Measurements from ENCODE around the gene USP36. TPM values are rescaled to one million over a fixed set of nuclear protein-coding genes. Genes with fewer than 3 reads are reported as not detected.
A peak's percentile ranks its signal among the peaks of the same experiment; 100 is the strongest.

The USP36 gene
- polyA plus RNA-seq, 1 experiment = 18.3 TPM

DNA sequence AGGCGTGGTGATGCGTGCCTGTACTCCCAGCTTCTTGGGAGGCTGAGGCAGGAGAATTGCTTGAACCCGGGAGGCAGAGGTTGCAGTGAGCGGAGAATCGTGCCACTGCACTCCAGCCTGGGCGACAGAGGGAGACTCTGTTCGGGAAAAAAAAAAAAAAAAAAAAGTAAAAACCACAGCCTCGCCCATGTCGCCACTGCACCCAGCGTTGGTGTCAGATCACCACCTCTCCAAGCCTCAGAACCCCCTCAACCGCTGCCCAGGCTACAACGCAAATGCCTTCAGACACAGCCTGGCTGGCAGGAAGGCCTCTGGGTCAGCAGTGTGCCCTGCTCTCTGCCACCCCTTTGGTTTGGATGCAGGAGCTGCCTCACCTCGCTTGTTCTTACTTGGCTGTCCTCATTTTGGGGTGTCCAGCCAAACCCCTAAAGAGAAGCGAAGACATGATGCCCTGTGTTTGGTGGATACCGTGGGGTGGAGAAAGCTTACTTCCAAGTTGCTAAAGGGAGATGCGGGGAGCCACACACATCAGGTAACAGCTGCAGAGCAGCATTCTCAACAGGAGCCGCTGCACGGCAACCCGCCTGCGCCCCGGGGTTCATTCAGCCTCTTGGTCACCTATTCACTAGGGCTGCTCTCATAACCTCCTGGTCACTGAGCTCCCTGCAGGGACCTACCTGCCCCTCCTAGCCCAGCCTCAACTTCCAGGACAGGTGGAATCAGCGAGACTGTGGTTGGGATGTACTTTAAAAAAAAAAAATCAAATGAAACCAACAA is 45.6 kb downstream of the USP36 start:
- no peak overlapping the region for H3K4me3 ChIP-seq (ENCODE audit: low read depth, low read length)
- TF ChIP-seq, protein P1, sequence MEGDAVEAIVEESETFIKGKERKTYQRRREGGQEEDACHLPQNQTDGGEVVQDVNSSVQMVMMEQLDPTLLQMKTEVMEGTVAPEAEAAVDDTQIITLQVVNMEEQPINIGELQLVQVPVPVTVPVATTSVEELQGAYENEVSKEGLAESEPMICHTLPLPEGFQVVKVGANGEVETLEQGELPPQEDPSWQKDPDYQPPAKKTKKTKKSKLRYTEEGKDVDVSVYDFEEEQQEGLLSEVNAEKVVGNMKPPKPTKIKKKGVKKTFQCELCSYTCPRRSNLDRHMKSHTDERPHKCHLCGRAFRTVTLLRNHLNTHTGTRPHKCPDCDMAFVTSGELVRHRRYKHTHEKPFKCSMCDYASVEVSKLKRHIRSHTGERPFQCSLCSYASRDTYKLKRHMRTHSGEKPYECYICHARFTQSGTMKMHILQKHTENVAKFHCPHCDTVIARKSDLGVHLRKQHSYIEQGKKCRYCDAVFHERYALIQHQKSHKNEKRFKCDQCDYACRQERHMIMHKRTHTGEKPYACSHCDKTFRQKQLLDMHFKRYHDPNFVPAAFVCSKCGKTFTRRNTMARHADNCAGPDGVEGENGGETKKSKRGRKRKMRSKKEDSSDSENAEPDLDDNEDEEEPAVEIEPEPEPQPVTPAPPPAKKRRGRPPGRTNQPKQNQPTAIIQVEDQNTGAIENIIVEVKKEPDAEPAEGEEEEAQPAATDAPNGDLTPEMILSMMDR (IDR thresholded peaks at IDR 0.05; ENCODE audit: low read depth, low read length) = no peak
- CTCF ChIA-PET = no interaction called here
- H3K27ac ChIP-seq (ENCODE audit: low read depth, low read length) = no peak overlapping the region
- POLR2A ChIA-PET = interaction anchor here (0.6 kb wide), 1 partner anchor 8 kb away, joined by 5 read pairs; no protein-coding TSS in a partner anchor
- no peaks in the 10 kb centered on the region for H3K27me3 ChIP-seq (ENCODE audit: control insufficient read depth, insufficient read depth, low read length)
- DNase-seq (ENCODE audit: low read depth, low spot score) = no peak
- no peaks in the 10 kb centered on the region for H3K9me3 ChIP-seq (ENCODE audit: control insufficient read depth, insufficient read depth, low read length)

DNA sequence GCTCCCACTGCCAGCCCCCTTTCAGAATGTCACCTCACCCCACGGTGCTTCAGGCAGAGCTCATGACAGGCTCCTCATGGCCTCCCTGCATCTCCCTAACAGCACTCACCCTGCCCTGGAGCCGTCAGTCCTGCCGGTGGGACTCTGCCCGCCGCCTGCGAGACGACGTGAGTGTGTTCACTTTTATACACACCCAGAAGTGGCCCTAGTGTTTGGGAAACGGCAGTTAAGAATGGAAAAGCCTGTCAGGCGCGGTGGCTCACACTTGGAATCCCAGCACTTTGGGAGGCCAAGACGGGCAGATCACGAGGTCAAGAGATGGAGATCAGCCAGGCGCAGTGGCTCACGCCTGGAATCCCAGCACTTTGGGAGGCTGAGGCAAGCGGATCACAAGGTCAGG is 46.2 kb downstream of the USP36 start:
- H3K27ac ChIP-seq (ENCODE audit: low read depth, low read length) = no peak overlapping the region
- H3K27me3 ChIP-seq (ENCODE audit: control insufficient read depth, insufficient read depth, low read length) = no peaks in the 10 kb centered on the region
- TF ChIP-seq, protein P1 (IDR thresholded peaks at IDR 0.05; ENCODE audit: low read depth, low read length) = no peak
- no peaks in the 10 kb centered on the region for H3K9me3 ChIP-seq (ENCODE audit: control insufficient read depth, insufficient read depth, low read length)
- ChIA-PET CTCF (no interaction called here), POLR2A (no interaction called here)
- no peak overlapping the region for H3K4me3 ChIP-seq (ENCODE audit: low read depth, low read length)
- DNase-seq (ENCODE audit: low read depth, low spot score) = no peak

DNA sequence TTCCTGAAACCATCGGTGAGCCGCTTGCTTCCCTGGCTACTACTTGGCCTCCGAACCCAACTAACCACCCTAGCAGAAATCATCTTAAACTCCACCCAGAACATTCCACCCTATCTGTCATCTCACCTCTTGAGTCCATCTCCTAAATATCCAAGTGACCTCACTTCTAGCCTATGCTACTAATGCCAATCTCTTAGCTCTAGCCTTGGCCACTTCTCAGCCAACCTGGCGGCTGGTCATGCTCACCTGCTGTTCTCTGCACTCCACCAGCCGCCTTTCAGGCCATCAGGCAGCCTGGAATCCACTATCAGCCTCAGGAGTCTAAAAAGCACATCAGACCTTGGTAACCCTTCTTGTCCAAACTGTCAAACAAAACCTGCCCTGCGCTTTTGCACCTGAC is 46.6 kb downstream of the USP36 start:
- ChIA-PET POLR2A (no interaction called here), CTCF (no interaction called here)
- no peaks in the 10 kb centered on the region for H3K9me3 ChIP-seq (ENCODE audit: control insufficient read depth, insufficient read depth, low read length)
- H3K27me3 ChIP-seq (ENCODE audit: control insufficient read depth, insufficient read depth, low read length) = no peaks in the 10 kb centered on the region
- DNase-seq (ENCODE audit: low read depth, low spot score) = no peak
- no peak overlapping the region for H3K4me3 ChIP-seq (ENCODE audit: low read depth, low read length)
- TF ChIP-seq, protein P1 (IDR thresholded peaks at IDR 0.05; ENCODE audit: low read depth, low read length) = no peak
- H3K27ac ChIP-seq (ENCODE audit: low read depth, low read length) = no peak overlapping the region

DNA sequence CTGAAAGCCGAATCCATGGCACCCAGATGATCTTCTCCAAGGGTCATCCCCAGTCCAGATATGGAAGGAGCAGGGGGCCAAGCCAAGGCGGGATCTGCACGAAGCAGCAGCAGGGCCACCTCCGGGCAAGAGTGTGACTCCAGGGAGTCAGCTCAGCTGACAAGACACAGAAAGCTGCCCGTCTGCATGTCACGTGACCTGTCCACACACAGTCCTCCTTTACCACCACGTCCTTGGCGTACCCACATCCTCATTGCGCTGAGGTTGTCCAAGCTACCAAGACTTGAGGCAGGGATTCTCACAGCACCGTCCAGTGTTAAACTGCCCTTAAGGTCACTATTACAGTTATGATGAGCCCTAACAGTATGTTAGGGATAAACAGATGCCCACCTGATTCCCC is 47.2 kb downstream of the USP36 start:
- ChIA-PET CTCF (no interaction called here), POLR2A (no interaction called here)
- H3K27me3 ChIP-seq (ENCODE audit: control insufficient read depth, insufficient read depth, low read length) = no peaks in the 10 kb centered on the region
- H3K9me3 ChIP-seq (ENCODE audit: control insufficient read depth, insufficient read depth, low read length) = no peaks in the 10 kb centered on the region
- TF ChIP-seq, protein P1 (IDR thresholded peaks at IDR 0.05; ENCODE audit: low read depth, low read length) = no peak
- no peak overlapping the region for H3K27ac ChIP-seq (ENCODE audit: low read depth, low read length)
- no peak for DNase-seq (ENCODE audit: low read depth, low spot score)
- no peak overlapping the region for H3K4me3 ChIP-seq (ENCODE audit: low read depth, low read length)

DNA sequence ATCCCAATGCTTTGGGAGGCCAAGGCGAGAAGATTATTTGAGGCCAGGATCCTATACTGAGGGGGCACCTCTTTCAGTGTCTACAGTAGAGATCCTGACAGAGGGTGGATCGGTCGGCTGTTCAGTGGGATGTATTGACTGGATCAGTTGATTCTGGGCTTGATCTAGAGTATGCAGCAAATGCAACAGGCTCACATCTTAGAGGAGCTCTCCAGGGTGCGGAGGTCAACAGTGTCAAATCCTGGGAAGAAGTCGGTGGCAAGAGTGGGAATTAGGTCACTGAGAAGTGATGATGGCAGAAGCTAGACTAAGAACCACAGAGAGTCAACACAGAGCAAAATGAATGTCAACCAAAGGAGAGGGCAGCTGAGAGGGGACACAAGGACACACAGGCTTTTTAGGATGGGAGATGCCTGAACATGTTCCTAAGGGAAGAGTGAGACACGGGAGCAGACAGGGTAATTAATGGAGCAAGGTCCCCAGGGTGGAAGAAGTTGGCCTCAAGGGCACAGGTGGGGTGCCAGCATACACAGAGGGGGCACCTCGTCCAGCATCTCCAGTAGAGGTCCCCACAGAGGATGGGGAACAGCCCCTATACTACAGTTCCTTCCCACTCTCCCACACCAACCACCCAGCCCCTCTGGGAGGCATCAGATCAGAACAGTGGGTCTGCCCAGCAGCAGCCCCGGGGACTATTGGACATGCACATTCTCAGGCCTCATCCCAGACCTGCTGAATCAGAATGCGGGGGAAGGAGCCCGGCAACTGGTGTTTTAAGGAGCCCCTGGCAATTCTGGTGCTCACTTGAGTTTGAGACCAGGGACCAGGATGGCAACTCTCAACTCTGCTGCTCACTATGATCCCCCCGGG is 48.5 kb downstream of the USP36 start:
- Histone ChIP-seq H3K4me3 (ENCODE audit: low read depth, low read length) (no peak overlapping the region), H3K27me3 (ENCODE audit: control insufficient read depth, insufficient read depth, low read length) (no peaks in the 10 kb centered on the region), H3K27ac (ENCODE audit: low read depth, low read length) (peak overlapping the region; percentile 57), H3K9me3 (ENCODE audit: control insufficient read depth, insufficient read depth, low read length) (no peaks in the 10 kb centered on the region)
- POLR2A ChIA-PET = no interaction called here
- no peak for DNase-seq (ENCODE audit: low read depth, low spot score)
- TF ChIP-seq, protein P1 (IDR thresholded peaks at IDR 0.05; ENCODE audit: low read depth, low read length) = no peak
- CTCF ChIA-PET = no interaction called here
